ENCODE results near the gene MKNK1. TPM values are rescaled to one million over a fixed set of nuclear protein-coding genes. Genes with fewer than 3 reads are reported as not detected.

The MKNK1 gene
- total RNA-seq, 1 experiment from 2014 or later, result 18.6 TPM

DNA sequence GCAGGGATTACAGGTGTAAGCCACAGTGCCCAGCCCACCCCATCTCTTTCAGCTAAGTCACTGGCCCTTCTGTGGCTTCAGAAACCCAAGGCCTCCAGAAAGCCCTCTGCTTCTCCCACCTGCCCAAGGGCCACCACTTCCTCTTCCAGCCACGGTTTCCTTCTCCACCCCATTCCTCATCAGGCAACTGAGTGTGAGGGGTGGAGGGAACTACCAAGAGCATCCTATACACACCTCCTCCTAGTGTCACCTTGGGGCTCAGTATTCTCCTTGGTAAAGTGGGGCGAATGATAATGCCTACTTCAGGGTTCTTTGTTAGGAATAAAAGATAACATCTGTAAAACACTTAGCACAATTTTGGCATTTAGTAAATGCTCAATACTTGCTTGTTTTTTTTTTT, 82.7 kb downstream of the MKNK1 start:
- CTCF ChIA-PET, result interaction anchor here (0.9 to 4.2 kb wide), 9 partner anchors 10 to 79 kb away, joined by 3 to 31 read pairs (median 6); no protein-coding TSS in a partner anchor
- no peaks in the 10 kb centered on the region for H3K9me3 Mint-ChIP-seq
- POLR2A ChIA-PET, result no interaction called here
- no peak overlapping the region for H3K27ac Mint-ChIP-seq
- ATAC-seq (no peak), DNase-seq (ENCODE audit: low spot score) (no peak)
- H3K4me3 Mint-ChIP-seq, result no peak overlapping the region
- peaks cover 59% of the 10 kb centered on the region for H3K27me3 Mint-ChIP-seq (ENCODE audit: low read depth)
- H3K4me1 Mint-ChIP-seq, result peaks cover 72% of the 10 kb centered on the region
- H3K36me3 Mint-ChIP-seq, result no peaks in the 10 kb centered on the region
- TF ChIP-seq TCF7 (CRISPR knock-in tag; IDR thresholded peaks at IDR 0.05; ENCODE audit: low read depth) (no peak), ATF3 (CRISPR knock-in tag; conservative IDR thresholded peaks at IDR 0.05) (no peak), NFE2L1 (CRISPR knock-in tag; IDR thresholded peaks at IDR 0.05) (no peak), TEAD4 (CRISPR knock-in tag; IDR thresholded peaks at IDR 0.05) (no peak), TP53 (CRISPR knock-in tag; IDR thresholded peaks at IDR 0.05) (no peak), CTCF (IDR thresholded peaks at IDR 0.05) (no peak), ARID4B (CRISPR knock-in tag; IDR thresholded peaks at IDR 0.05; ENCODE audit: borderline replicate concordance) (no peak)

- POLR2A ChIA-PET, result no interaction called here
Observed at GRCh38 chr1:46520063-46520911, 83.8 kb downstream of the MKNK1 start.

More at GRCh38 chr1:46520063-46520911, 83.8 kb downstream of the MKNK1 start:
- Mint-ChIP-seq H3K27ac (no peak overlapping the region), H3K4me1 (peaks cover 69% of the 10 kb centered on the region), H3K36me3 (no peaks in the 10 kb centered on the region), H3K27me3 (ENCODE audit: low read depth) (peaks cover 58% of the 10 kb centered on the region), H3K9me3 (no peaks in the 10 kb centered on the region), H3K4me3 (no peak overlapping the region)
- CTCF ChIA-PET, result interaction anchor here (0.8 to 4.6 kb wide), 9 partner anchors 9 to 78 kb away, joined by 3 to 58 read pairs (median 7); partner anchors contain the start of gene DMBX1
- DNase-seq (ENCODE audit: low spot score) (peak; percentile 51), ATAC-seq (peak; percentile 56)
- TF ChIP-seq NR3C1 (CRISPR knock-in tag; conservative IDR thresholded peaks at IDR 0.05; ENCODE audit: low read depth) (no peak), MAX (CRISPR knock-in tag; IDR thresholded peaks at IDR 0.05) (no peak), RORB (CRISPR knock-in tag; IDR thresholded peaks at IDR 0.05) (no peak), ZNF232 (CRISPR knock-in tag; IDR thresholded peaks at IDR 0.05) (no peak), ZNF423 (CRISPR knock-in tag; IDR thresholded peaks at IDR 0.05) (peak; percentile 50; the same call in 1 of the 2 replicates), AFF4 (CRISPR knock-in tag; IDR thresholded peaks at IDR 0.05; ENCODE audit: borderline replicate concordance) (no peak)
